HG03520 (cell line): ENCODE data around the gene USP6.
"Not testable (repeated sequence)": the region's sequence is repeated elsewhere in the genome, so short reads cannot be mapped to it uniquely, and the experiment has no call there.

Experiments used
- ATAC-seq: cut with Tn5 transposase; IDR thresholded peaks from one replicate; pipeline ENCODE4 v1.9.1; 2021; ENCODE audit warnings: mild to moderate bottlenecking, moderate library complexity; ENCODE audit not compliant: unreplicated experiment

Gene USP6

GRCh38 chr17:5115673-5116651, at the start of gene USP6:
Gene USP6 (plus strand): TSS chr17:5116032. CDS start chr17:5130368, 14,336 bp downstream.
- ATAC-seq = no peak

DNA sequence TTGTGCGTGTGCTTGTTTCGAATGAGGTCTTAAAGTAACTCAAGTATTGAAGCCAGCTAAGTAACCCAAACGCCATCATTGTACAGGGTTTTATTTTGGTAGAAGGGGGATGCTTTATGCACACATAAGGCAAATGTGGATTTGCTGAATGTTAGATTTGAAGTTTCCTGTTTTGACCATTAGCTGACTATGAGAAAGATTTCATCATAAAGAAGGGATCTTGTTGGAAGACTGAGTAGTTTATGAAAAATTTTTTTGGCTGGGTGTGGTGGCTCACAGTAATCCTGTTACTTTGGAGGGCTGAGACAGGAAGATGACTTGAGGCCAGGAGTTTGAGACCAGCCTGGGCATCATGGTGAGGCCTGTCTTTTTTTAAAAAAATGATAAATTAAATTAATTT, 47.6 kb upstream of the USP6 start:
- no peak for ATAC-seq

DNA sequence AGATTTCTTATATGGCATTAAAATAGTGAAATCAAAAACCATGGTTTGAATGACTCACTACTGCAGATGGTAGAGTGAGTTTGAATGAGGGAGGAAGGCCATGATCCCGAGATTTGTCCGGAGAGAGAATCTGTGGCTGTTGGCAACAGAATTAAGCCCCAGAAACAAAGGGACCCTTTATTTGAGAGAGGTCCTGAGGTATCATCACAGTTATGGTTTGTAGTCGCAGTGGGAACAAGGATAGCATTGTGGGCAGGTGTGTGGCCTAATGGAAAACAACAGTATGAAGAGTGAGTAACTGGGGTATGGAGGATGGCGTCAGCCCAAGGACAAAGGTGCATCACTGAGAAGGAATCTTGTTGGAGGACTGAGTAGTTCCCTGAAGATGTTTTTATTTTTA, 46.1 kb upstream of the USP6 start:
- no peak for ATAC-seq

DNA sequence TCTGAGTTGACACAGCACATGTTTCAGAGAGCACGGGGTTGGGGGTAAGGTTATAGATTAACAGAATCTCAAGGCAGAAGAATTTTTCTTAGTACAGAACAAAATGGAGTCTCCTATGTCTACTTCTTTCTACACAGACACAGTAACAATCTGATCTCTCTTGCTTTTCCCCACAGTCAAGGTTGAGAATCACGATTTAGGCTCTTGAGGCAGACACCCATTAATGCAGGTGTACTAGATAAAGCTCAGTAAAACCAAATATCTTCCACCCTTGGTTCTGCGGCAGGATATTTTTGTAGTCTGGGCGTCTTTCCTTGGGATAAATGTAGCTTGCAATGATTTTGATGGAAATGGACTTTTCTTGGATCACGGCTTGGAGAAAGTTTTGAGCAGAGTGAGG, 40.4 kb upstream of the USP6 start:
- ATAC-seq = not testable (repeated sequence)

DNA sequence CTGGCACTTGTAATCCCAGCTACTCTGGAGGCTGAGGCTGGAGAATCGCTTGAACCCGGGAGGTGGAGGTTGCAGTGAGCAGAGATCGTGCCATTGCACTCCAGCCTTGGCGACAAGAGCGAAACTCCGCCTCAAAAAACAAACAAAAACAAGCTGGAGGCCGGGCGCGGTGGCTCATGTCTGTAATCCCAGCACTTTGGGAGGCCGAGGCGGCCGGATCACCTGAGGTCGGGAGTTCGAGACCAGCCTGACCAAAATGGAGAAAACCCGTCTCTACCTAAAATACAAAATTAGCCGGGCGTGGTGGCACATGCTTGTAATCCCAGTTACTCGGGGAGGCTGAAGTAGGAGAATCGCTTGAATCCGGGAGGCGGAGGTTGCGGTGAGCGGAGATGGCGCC, 38.6 kb upstream of the USP6 start:
- ATAC-seq = not testable (repeated sequence)

GRCh38 chr17:5077781-5078105, 38.1 kb upstream of the USP6 start:
- ATAC-seq = no peak

GRCh38 chr17:5078106-5079028, 37.5 kb upstream of the USP6 start, which contains the start of gene ZFP3:
Gene ZFP3 (plus strand): TSS chr17:5078467. CDS start chr17:5091505, 13,038 bp downstream.
- peak; percentile 77 for ATAC-seq

DNA sequence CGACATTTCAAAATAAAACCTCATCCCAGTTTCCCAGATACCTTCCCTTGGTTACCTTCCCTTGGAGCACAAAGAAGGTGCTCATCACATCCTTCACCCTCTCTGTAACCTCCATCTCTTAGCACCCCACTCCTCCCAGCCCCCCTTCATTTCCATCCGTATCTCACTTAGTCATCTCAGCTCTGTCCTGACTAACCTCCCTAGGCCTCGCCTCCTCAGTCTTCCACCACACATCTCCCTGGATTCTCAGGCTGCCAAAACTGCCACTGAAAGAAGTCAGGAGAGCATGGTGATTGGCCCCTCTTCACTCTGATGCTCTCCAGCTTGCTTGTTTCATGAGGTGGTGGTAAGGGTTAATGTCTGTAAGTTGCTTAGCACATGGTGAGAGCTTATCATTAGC, 35.2 kb upstream of the USP6 start:
- ATAC-seq = no peak

GRCh38 chr17:5092218-5093010, 23.4 kb upstream of the USP6 start:
- ATAC-seq = no peak

DNA sequence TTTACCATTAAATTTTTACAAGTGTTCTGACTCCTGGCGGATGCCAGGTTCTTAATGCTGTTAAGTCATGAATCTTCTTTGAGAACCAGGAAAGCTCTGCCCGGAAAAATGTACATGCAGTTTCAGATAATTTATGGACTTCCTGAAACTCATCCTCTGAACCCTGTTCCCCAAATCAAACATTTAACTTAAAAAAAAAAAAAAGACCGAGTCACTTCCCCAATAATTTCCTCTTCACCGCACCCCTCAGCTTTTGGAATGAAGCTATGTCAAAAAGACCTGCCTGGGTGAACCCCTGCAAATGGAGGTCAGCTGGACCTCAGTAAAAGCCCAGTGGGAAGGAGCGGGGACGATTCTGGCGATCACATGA, 19.1 kb upstream of the USP6 start:
- no peak for ATAC-seq

DNA sequence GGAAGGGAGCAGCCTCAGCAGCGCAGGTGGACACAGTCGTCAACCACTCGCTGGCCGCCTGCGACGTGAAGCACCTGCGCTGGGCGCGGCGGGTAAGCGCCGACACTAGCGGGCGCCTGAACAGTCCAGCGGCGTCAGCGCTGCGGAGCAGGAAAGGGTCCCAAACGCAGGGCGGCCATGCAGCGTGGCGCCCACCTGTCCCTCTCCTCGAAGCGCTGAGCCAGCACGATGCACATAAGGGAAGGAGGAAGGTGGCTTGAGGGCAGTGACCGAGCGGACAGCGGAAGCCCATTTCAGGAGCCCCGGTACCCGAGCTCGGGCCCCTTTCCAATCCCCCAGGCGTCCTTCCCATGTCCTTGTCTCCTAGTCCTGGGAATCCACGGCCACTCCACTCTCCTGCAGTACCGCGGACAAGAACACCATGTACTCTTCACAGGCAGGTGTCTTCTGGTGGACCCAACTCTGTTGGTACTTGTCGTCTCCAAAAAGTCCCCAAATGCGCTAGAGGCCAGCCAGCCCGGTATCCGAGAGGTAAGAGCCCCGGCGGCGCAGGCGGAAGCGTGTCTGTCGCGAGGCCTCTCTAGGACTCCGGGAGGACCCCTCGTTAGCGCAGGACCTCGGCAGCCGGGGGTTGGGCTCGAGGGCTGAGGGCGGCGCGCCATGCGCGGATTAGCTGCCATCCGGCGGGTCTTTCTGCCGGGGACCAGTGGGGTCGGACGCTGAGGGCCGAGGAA, 18.6 kb upstream of the USP6 start:
- no peak for ATAC-seq

- no peak for ATAC-seq
Measured at GRCh38 chr17:5099271-5099670, 16.6 kb upstream of the USP6 start.

DNA sequence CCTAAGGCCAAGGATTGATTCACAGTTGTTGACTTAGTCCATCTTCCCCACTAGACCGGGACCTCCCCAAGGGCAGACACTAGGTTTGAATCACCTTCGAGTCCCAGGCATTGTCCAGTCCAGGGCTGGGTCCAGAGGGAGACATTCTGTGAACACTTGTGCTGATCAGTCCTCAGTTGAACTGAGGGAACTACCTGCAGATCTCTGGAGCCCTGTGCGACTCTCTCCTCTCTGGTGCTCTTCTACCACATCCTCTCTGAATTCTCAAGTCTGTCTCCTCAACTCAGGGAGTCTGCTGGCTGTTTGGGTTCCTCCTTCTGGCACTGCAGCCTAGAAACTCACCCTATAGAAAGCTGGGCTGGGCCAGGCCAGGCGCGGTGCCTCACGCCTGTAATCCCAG, 15.0 kb upstream of the USP6 start:
- ATAC-seq = no peak

- no peak for ATAC-seq
Measured at GRCh38 chr17:5110816-5111215, 5.0 kb upstream of the USP6 start.

GRCh38 chr17:5111402-5112204, 4.2 kb upstream of the USP6 start, which contains the start of gene ZNF232:
Gene ZNF232 (minus strand): TSS chr17:5111878. CDS start chr17:5111822, 56 bp downstream.
- peak; percentile 85 for ATAC-seq

DNA sequence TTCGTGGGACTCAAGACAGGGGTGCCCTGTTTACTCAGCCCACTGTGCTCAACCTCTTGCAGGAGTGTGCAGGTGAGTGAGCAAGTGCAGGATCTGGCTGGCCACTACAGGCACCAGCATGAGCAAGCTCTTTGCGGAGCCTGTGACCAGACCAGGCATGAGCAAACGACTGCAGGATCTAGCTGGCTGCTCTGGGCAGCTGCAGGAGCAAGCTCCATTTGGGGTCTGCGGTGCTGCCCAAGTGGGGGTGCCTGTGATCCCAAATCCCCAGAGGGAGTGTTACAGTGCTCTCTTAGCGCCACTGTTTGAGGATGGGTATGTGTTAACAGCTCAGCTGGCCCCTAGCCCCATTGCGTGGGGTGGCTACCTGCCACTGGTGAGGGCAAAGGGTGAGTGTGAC, 2.4 kb downstream of the USP6 start:
- ATAC-seq = no peak

DNA sequence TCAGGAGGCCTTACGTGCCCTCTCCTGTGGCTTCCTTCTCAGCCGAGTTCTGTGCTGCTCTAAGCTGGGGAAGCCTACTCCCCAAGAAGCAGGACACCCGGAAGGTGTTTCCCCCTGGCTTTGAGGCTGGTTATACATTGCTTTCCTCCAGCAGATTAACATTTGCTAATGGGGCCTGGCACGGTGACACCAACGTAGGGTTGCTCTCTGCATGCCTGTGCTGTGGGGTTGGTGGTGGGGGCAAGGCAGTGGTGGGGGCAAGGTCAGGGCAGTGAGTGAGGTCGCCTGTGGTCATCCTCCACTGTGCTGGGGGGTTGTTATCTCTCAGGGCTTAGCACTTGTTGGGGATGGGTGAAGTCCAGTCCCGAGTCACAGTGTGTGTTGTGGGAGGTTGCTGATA, 4.2 kb downstream of the USP6 start:
- ATAC-seq = no peak

DNA sequence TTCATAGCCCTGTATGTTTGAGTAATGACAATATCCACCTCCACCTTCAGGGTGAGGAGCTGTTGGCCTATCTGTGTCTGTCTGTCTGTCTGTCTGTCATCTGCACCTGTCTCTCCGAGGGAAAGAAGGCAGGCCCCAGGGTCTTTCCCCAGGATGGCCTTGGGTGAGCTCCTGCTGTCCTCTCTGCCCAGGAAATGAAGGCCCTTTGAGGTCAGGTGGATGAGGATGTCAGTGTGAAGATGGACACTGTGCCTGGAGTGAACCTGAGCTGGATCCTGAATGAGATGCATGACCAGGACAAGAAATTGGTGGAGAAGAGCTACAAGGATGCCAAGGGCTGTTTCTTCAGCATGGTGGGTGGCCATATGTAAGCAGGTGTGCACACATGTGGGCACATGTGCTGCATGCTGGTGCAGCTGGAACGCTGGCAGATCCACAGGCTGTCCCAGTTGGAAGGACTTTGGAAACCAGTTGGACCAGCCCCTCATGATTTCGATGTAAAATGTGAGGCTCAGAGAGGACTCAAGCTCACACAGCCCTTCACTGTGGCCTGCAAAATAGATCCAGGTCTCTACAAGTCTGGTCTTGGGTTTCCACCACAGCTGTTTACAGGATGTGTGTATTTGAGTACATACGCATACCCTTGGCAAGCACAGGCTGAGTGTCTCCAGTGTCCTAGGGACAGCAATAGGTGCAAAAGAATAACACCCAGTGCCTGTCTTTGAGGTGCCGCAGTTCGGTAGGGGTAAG, 4.8 kb downstream of the USP6 start:
- not testable (repeated sequence) for ATAC-seq
